ENCODE results near the gene CHST2. TPM values are rescaled to one million over a fixed set of nuclear protein-coding genes. Genes with fewer than 3 reads are reported as not detected.

The CHST2 gene
- total and polyA plus RNA-seq, 4 donors, result 0.11 to 48.7 (median 0.93) TPM

DNA sequence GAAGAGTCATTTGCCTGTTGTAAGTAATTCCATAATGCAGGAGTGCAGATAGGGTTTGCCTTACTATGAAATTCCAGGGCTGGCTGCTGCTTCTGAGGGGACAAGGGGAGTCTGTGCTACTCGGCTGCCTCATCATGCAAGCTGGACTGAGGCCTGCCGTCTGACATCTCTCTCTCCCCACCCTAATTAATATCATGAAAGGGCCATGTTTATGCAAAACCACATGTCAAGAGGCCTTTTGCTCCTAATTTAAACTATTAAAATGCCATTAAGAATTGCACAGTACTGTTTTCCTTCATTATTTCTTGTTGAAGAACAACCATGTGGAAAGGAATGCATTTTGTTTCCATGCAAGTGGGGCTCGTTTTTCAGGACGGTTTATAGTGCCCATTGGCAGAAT is 26.3 kb downstream of the CHST2 start:
- no peaks in the 10 kb centered on the region for H3K9me3 ChIP-seq (ENCODE audit: control insufficient read depth in 4 of 4, low read length in 3 of 4)
- no peak overlapping the region for H3K4me3 ChIP-seq (ENCODE audit: low read depth in 1 of 3, low read length in 3 of 3)
- DNase-seq (ENCODE audit: low spot score), result no peak
- H3K36me3 ChIP-seq (ENCODE audit: control insufficient read depth in 4 of 4, insufficient read depth in 3 of 4, low read depth in 1 of 4, low read length in 3 of 4), result no peaks in the 10 kb centered on the region
- H3K27ac ChIP-seq (ENCODE audit: low read depth in 1 of 2, low read length in 2 of 2), result no peak overlapping the region
- TF ChIP-seq, protein P1, sequence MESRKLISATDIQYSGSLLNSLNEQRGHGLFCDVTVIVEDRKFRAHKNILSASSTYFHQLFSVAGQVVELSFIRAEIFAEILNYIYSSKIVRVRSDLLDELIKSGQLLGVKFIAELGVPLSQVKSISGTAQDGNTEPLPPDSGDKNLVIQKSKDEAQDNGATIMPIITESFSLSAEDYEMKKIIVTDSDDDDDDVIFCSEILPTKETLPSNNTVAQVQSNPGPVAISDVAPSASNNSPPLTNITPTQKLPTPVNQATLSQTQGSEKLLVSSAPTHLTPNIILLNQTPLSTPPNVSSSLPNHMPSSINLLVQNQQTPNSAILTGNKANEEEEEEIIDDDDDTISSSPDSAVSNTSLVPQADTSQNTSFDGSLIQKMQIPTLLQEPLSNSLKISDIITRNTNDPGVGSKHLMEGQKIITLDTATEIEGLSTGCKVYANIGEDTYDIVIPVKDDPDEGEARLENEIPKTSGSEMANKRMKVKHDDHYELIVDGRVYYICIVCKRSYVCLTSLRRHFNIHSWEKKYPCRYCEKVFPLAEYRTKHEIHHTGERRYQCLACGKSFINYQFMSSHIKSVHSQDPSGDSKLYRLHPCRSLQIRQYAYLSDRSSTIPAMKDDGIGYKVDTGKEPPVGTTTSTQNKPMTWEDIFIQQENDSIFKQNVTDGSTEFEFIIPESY (IDR thresholded peaks at IDR 0.05), result no peak
- TF ChIP-seq, protein P2, sequence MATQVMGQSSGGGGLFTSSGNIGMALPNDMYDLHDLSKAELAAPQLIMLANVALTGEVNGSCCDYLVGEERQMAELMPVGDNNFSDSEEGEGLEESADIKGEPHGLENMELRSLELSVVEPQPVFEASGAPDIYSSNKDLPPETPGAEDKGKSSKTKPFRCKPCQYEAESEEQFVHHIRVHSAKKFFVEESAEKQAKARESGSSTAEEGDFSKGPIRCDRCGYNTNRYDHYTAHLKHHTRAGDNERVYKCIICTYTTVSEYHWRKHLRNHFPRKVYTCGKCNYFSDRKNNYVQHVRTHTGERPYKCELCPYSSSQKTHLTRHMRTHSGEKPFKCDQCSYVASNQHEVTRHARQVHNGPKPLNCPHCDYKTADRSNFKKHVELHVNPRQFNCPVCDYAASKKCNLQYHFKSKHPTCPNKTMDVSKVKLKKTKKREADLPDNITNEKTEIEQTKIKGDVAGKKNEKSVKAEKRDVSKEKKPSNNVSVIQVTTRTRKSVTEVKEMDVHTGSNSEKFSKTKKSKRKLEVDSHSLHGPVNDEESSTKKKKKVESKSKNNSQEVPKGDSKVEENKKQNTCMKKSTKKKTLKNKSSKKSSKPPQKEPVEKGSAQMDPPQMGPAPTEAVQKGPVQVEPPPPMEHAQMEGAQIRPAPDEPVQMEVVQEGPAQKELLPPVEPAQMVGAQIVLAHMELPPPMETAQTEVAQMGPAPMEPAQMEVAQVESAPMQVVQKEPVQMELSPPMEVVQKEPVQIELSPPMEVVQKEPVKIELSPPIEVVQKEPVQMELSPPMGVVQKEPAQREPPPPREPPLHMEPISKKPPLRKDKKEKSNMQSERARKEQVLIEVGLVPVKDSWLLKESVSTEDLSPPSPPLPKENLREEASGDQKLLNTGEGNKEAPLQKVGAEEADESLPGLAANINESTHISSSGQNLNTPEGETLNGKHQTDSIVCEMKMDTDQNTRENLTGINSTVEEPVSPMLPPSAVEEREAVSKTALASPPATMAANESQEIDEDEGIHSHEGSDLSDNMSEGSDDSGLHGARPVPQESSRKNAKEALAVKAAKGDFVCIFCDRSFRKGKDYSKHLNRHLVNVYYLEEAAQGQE (IDR thresholded peaks at IDR 0.05), result no peak
- TF ChIP-seq SP1 (IDR thresholded peaks at IDR 0.05) (no peak), RXRA (IDR thresholded peaks at IDR 0.05) (no peak), EGR1 (IDR thresholded peaks at IDR 0.05; ENCODE audit: low read depth in 2 of 2) (no peak), JUND (IDR thresholded peaks at IDR 0.05) (no peak), YY1 (IDR thresholded peaks at IDR 0.05) (no peak), RAD21 (IDR thresholded peaks at IDR 0.05) (no peak), GABPA (IDR thresholded peaks at IDR 0.05 in 1 of 2, conservative IDR thresholded peaks at IDR 0.05 in 1 of 2) (no peak), HNF4A (conservative IDR thresholded peaks at IDR 0.05) (no peak), TAF1 (conservative IDR thresholded peaks at IDR 0.05) (no peak)
- TF ChIP-seq, protein P3, sequence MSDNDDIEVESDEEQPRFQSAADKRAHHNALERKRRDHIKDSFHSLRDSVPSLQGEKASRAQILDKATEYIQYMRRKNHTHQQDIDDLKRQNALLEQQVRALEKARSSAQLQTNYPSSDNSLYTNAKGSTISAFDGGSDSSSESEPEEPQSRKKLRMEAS (IDR thresholded peaks at IDR 0.05), result no peak
- TF ChIP-seq, protein P4, sequence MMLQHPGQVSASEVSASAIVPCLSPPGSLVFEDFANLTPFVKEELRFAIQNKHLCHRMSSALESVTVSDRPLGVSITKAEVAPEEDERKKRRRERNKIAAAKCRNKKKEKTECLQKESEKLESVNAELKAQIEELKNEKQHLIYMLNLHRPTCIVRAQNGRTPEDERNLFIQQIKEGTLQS (IDR thresholded peaks at IDR 0.05), result no peak
- TF ChIP-seq, protein P5, sequence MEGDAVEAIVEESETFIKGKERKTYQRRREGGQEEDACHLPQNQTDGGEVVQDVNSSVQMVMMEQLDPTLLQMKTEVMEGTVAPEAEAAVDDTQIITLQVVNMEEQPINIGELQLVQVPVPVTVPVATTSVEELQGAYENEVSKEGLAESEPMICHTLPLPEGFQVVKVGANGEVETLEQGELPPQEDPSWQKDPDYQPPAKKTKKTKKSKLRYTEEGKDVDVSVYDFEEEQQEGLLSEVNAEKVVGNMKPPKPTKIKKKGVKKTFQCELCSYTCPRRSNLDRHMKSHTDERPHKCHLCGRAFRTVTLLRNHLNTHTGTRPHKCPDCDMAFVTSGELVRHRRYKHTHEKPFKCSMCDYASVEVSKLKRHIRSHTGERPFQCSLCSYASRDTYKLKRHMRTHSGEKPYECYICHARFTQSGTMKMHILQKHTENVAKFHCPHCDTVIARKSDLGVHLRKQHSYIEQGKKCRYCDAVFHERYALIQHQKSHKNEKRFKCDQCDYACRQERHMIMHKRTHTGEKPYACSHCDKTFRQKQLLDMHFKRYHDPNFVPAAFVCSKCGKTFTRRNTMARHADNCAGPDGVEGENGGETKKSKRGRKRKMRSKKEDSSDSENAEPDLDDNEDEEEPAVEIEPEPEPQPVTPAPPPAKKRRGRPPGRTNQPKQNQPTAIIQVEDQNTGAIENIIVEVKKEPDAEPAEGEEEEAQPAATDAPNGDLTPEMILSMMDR (IDR thresholded peaks at IDR 0.05; ENCODE audit: low read depth, low read length, missing input control), result no peak
- 86% methylated on average over 4 of the region's 4 CpGs for WGBS
- no peaks in the 10 kb centered on the region for H3K4me1 ChIP-seq (ENCODE audit: control insufficient read depth in 4 of 4, insufficient read depth in 4 of 4, low read length in 3 of 4)
- no peak overlapping the region for H3K9ac ChIP-seq (ENCODE audit: low read depth in 1 of 2, low read length in 2 of 2)
- no peaks in the 10 kb centered on the region for H3K27me3 ChIP-seq (ENCODE audit: control insufficient read depth in 4 of 4, insufficient read depth in 4 of 4, low read length in 3 of 4)

Measured in liver (tissue), 9 donors.